OCI-LY1 (cell line): Measurements from ENCODE around the gene AANAT.

Source experiments
- H2AFZ ChIP-seq: fragments of 200-600 bp; sonication (generic), shearing (Covaris generic); 2 replicates; pipeline ENCODE4 v1.6.0; 2014; ENCODE audit warnings: antibody characterized with exemption, mild to moderate bottlenecking, low read length
- H3F3A ChIP-seq: fragments of 200-600 bp; sonication (generic), shearing (Covaris generic); 2 replicates; pipeline ENCODE4 v1.6.0; 2014; ENCODE audit warnings: mild to moderate bottlenecking, antibody characterized with exemption, low read length, moderate library complexity; ENCODE audit not compliant: insufficient read depth
- H3K27ac ChIP-seq: fragments of 200-600 bp; sonication (generic); 2 replicates; pipeline ENCODE4 v1.5.1; 2014; ENCODE audit warnings: low read length, mixed run types, mild to moderate bottlenecking, low read depth; ENCODE audit not compliant: poor library complexity, severe bottlenecking
- H3K27me3 ChIP-seq: fragments of 200-600 bp; sonication (generic); 2 replicates; pipeline ENCODE4 v1.6.0; 2014; ENCODE audit warnings: antibody characterized with exemption, mild to moderate bottlenecking, low read length, moderate library complexity; ENCODE audit not compliant: insufficient read depth
- H3K36me3 ChIP-seq: fragments of 200-600 bp; sonication (generic); 2 replicates; pipeline ENCODE4 v1.6.1; 2014; ENCODE audit warnings: mild to moderate bottlenecking, antibody characterized with exemption, low read length, moderate library complexity, mixed read lengths; ENCODE audit not compliant: insufficient read depth
- H3K4me1 ChIP-seq: fragments of 200-600 bp; sonication (generic); 2 replicates; pipeline ENCODE4 v1.5.1; 2014; ENCODE audit warnings: mild to moderate bottlenecking, low read length, moderate library complexity; ENCODE audit not compliant: insufficient read depth, severe bottlenecking
- H3K4me2 ChIP-seq: fragments of 200-600 bp; sonication (generic), shearing (Covaris generic); 2 replicates; pipeline ENCODE4 v1.6.1; 2014; ENCODE audit warnings: low read length
- H3K4me3 ChIP-seq: fragments of 200-600 bp; sonication (generic); 2 replicates; pipeline ENCODE4 v1.5.1; 2014; ENCODE audit warnings: low read length, low read depth, mild to moderate bottlenecking, mixed read lengths; ENCODE audit not compliant: poor library complexity, severe bottlenecking
- H3K79me2 ChIP-seq: fragments of 200-600 bp; shearing (Covaris generic); 2 replicates; pipeline ENCODE4 v1.6.1; 2016; ENCODE audit warnings: mixed run types, low read length, mixed read lengths; ENCODE audit not compliant: insufficient read depth
- H3K9ac ChIP-seq: fragments of 200-600 bp; sonication (generic), shearing (Covaris generic); 2 replicates; pipeline ENCODE4 v1.6.1; 2014; ENCODE audit warnings: mild to moderate bottlenecking, low read length, mixed read lengths
- H3K9me2 ChIP-seq: fragments of 200-600 bp; sonication (generic), shearing (Covaris generic); 2 replicates; pipeline ENCODE4 v1.6.1; 2014; ENCODE audit warnings: low read depth, mild to moderate bottlenecking, low read length, mixed read lengths
- H3K9me3 ChIP-seq: fragments of 200-600 bp; shearing (Covaris generic); 2 replicates; pipeline ENCODE4 v1.6.1; 2014; ENCODE audit warnings: low read length, mixed read lengths
- H4K20me1 ChIP-seq: fragments of 200-600 bp; sonication (generic), shearing (Covaris generic); 2 replicates; pipeline ENCODE4 v1.6.0; 2016; ENCODE audit warnings: mild to moderate bottlenecking, low read length; ENCODE audit not compliant: insufficient read depth
- EZH2 ChIP-seq: fragments of 200-600 bp; sonication (generic), shearing (Covaris generic); IDR thresholded peaks from 2 replicates; pipeline ENCODE4 v1.8.0; 2017; ENCODE audit warnings: borderline replicate concordance, mixed run types, mild to moderate bottlenecking, antibody characterized with exemption, low read length, moderate library complexity, mixed read lengths
- TF ChIP-seq, protein P1 (sequence below): fragments of 200-600 bp; sonication (generic), shearing (Covaris generic); IDR thresholded peaks from 2 replicates; pipeline ENCODE4 v1.5.1; 2017; ENCODE audit warnings: mild to moderate bottlenecking, antibody characterized with exemption, low read length, moderate library complexity, mixed read lengths

The AANAT gene

DNA sequence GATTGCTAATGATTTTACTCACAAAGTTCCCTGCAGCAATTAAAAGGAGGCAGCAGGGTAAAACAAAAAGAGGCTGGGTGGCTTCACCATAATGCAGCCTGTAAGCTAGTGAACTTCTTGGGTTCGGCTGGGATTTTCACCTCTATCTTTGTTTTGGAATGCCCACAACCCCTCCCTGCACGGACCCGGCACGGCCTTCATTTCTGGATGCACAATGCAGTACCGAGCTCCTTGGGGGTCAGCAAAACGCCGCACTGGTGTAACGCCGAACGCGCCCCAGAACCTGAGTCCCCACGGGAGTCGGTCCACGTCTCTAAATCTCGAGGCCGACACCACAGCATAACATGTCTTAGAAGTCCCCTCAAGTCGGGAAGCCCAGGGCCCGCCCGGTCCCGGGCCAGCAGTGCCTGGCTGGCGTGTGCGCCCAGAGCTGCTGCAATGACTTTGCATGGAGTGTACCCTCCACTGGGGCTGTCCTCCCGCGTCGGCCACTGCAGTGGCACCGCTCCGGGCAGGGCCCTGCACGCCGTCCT is 15.2 kb upstream of the AANAT start:
- H3K36me3 ChIP-seq: no peaks in the 10 kb centered on the region; the same call in 1 of the 2 replicates
- peak overlapping the region; percentile 94 for H3K9ac ChIP-seq
- H4K20me1 ChIP-seq: no peaks in the 10 kb centered on the region
- H3K4me1 ChIP-seq: peaks cover 24% of the 10 kb centered on the region
- no peak overlapping the region for H2AFZ ChIP-seq
- no peaks in the 10 kb centered on the region for H3F3A ChIP-seq
- no peaks in the 10 kb centered on the region for H3K9me3 ChIP-seq
- H3K4me2 ChIP-seq: peak overlapping the region; percentile 95
- H3K27ac ChIP-seq: no peak overlapping the region
- peak overlapping the region; percentile 96 for H3K4me3 ChIP-seq
- H3K27me3 ChIP-seq: peaks cover 6% of the 10 kb centered on the region; the same call in 1 of the 2 replicates
- TF ChIP-seq, protein P1, sequence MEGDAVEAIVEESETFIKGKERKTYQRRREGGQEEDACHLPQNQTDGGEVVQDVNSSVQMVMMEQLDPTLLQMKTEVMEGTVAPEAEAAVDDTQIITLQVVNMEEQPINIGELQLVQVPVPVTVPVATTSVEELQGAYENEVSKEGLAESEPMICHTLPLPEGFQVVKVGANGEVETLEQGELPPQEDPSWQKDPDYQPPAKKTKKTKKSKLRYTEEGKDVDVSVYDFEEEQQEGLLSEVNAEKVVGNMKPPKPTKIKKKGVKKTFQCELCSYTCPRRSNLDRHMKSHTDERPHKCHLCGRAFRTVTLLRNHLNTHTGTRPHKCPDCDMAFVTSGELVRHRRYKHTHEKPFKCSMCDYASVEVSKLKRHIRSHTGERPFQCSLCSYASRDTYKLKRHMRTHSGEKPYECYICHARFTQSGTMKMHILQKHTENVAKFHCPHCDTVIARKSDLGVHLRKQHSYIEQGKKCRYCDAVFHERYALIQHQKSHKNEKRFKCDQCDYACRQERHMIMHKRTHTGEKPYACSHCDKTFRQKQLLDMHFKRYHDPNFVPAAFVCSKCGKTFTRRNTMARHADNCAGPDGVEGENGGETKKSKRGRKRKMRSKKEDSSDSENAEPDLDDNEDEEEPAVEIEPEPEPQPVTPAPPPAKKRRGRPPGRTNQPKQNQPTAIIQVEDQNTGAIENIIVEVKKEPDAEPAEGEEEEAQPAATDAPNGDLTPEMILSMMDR: no peak
- TF ChIP-seq EZH2: no peak
- no peaks in the 10 kb centered on the region for H3K79me2 ChIP-seq
- H3K9me2 ChIP-seq: no peaks in the 10 kb centered on the region

DNA sequence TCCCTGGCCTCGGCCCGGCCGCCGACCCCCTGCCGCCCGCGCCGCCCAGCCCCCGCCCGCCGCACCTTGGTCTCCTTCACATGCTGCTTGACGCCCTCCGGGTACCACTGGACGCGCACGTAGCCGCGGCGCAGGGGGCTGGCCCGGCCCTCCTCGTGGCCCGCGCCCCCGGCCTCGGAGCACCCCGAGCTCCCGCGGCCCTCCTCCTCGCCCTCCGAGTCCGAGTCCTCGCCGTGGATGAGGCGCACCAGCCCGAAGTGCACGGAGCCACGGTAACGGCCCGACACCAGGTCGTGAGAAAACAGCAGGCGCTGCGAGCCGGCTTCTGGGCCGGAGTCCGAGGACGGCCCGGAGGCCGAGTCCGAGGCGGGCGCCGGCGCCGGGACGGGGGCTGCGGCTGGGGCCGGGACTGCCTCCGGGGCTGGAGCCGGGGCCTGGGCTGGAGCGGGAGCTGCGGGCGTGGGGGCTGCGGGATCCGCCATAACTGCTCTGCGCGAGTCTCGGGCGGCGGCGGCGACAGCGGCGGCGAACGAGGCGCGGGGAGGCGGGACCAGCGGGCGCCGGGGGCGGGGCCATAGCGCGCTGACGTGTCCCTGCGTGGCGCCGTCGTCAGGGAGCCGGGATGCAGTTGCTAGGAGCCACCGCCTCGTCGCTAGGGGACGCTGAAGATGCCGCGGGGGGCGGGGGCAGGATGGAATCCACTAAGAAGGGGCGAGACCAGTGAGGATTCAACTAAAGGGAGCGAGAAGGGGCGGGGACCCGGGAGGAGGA is 14.6 kb upstream of the AANAT start, which contains the start of gene UBE2O:
Gene UBE2O (minus strand): TSS at position 493 of the 771 bp plus-strand sequence. CDS start 11 bp downstream, at position 482.
- Histone ChIP-seq H3K79me2 (no peaks in the 10 kb centered on the region), H3F3A (no peaks in the 10 kb centered on the region), H3K27me3 (peaks cover under 1% of the 10 kb centered on the region; the same call in 1 of the 2 replicates), H3K9me3 (no peaks in the 10 kb centered on the region), H3K4me3 (peak within 1 kb of the TSS; percentile 96), H3K36me3 (no peaks in the 10 kb centered on the region; the same call in 1 of the 2 replicates), H2AFZ (no peak within 1 kb of the TSS), H3K4me2 (peak within 1 kb of the TSS; percentile 95), H3K9ac (peak within 1 kb of the TSS; percentile 94), H4K20me1 (no peaks in the 10 kb centered on the region), H3K9me2 (no peaks in the 10 kb centered on the region), H3K4me1 (peaks cover 24% of the 10 kb centered on the region), H3K27ac (no peak within 1 kb of the TSS)
- TF ChIP-seq, protein P1: peak; percentile 45
- no peak for TF ChIP-seq EZH2

DNA sequence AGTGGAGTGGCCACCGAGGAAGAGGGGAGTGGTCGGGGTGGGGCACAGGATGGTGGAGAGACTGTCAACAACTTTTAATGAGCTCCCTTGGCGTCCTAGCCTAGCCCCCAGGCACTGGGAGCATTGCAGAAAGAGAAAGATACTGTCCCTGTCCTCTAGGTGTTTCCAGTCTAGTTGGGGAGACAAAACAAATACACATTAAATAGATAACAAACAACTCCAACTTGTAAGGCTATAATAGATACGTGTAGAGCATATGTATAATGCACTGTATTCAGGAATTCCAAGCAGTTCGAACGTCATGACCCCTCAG is 14.0 kb upstream of the AANAT start:
- H2AFZ ChIP-seq: no peak overlapping the region

More for the DNA sequence above, 14.0 kb upstream of the AANAT start:
- Histone ChIP-seq H3K4me2 (peak overlapping the region; percentile 15; the same call in 1 of the 2 replicates), H3F3A (no peaks in the 10 kb centered on the region), H4K20me1 (no peaks in the 10 kb centered on the region), H3K27me3 (no peaks in the 10 kb centered on the region; the same call in 1 of the 2 replicates), H3K4me3 (peak overlapping the region; percentile 96), H3K4me1 (peaks cover 20% of the 10 kb centered on the region), H3K9me3 (no peaks in the 10 kb centered on the region), H3K36me3 (no peaks in the 10 kb centered on the region; the same call in 1 of the 2 replicates), H3K79me2 (no peaks in the 10 kb centered on the region), H3K9me2 (no peaks in the 10 kb centered on the region), H3K27ac (no peak overlapping the region), H3K9ac (no peak overlapping the region)
- TF ChIP-seq, protein P1: no peak
- TF ChIP-seq EZH2: no peak
